Measurements from ENCODE around the gene AKT1.
A peak's percentile ranks its signal among the peaks of the same experiment; 100 is the strongest.
"Not testable (repeated sequence)": the region's sequence is repeated elsewhere in the genome, so short reads cannot be mapped to it uniquely, and the experiment has no call there.

The AKT1 gene

GRCh38 chr14:104794993-104795780, at the start of gene AKT1:
AKT1 (minus strand) TSS chr14:104795748; CDS start chr14:104792643, 3,105 bp downstream.
- DNase-seq: no peak

- DNase-seq: no peak
Measured at GRCh38 chr14:104845033-104845666, 49.6 kb upstream of the AKT1 start.

- DNase-seq: no peak
Measured at GRCh38 chr14:104844306-104845032, 48.9 kb upstream of the AKT1 start.

GRCh38 chr14:104843442-104844305, 48.1 kb upstream of the AKT1 start:
- DNase-seq: no peak

- no peak for DNase-seq
Measured at GRCh38 chr14:104843006-104843405, 47.5 kb upstream of the AKT1 start.

GRCh38 chr14:104841730-104842129, 46.2 kb upstream of the AKT1 start:
- no peak for DNase-seq

GRCh38 chr14:104836171-104836935, 40.8 kb upstream of the AKT1 start:
- DNase-seq: not testable (repeated sequence)

GRCh38 chr14:104830781-104831180, 35.2 kb upstream of the AKT1 start:
- no peak for DNase-seq

- DNase-seq: peak; percentile 24 to 28
Measured at GRCh38 chr14:104827177-104828055, 31.9 kb upstream of the AKT1 start.

- DNase-seq: no peak
Measured at GRCh38 chr14:104826861-104827176, 31.3 kb upstream of the AKT1 start.

GRCh38 chr14:104826189-104826860, 30.8 kb upstream of the AKT1 start:
- peak; percentile 60 to 89 for DNase-seq

- DNase-seq: no peak
Measured at GRCh38 chr14:104824353-104824997, 28.9 kb upstream of the AKT1 start.

- DNase-seq: no peak
Measured at GRCh38 chr14:104822821-104823615, 27.5 kb upstream of the AKT1 start.

- no peak for DNase-seq
Measured at GRCh38 chr14:104821971-104822608, 26.5 kb upstream of the AKT1 start.

- no peak for DNase-seq
Measured at GRCh38 chr14:104821229-104821945, 25.8 kb upstream of the AKT1 start.

- DNase-seq: no peak
Measured at GRCh38 chr14:104820669-104821228, 25.2 kb upstream of the AKT1 start.

- DNase-seq: no peak
Measured at GRCh38 chr14:104819361-104819781, 23.8 kb upstream of the AKT1 start.
